GM12872 (cell line): Measurements from ENCODE around the gene NSDHL.

Source experiments
- TF ChIP-seq, protein P1 (sequence below): IDR thresholded peaks from 3 replicates; pipeline ENCODE4 v1.5.1; 2011; ENCODE audit warnings: low read depth, mild to moderate bottlenecking, low read length, moderate library complexity; ENCODE audit not compliant: insufficient read depth

The NSDHL gene

GRCh38 chrX:152847281-152847680 lies 16.4 kb downstream of the NSDHL start:
- TF ChIP-seq, protein P1, sequence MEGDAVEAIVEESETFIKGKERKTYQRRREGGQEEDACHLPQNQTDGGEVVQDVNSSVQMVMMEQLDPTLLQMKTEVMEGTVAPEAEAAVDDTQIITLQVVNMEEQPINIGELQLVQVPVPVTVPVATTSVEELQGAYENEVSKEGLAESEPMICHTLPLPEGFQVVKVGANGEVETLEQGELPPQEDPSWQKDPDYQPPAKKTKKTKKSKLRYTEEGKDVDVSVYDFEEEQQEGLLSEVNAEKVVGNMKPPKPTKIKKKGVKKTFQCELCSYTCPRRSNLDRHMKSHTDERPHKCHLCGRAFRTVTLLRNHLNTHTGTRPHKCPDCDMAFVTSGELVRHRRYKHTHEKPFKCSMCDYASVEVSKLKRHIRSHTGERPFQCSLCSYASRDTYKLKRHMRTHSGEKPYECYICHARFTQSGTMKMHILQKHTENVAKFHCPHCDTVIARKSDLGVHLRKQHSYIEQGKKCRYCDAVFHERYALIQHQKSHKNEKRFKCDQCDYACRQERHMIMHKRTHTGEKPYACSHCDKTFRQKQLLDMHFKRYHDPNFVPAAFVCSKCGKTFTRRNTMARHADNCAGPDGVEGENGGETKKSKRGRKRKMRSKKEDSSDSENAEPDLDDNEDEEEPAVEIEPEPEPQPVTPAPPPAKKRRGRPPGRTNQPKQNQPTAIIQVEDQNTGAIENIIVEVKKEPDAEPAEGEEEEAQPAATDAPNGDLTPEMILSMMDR = no peak

- TF ChIP-seq, protein P1 = no peak
Measured at GRCh38 chrX:152850465-152850864, 19.6 kb downstream of the NSDHL start.

GRCh38 chrX:152853986-152854385 lies 23.1 kb downstream of the NSDHL start:
- TF ChIP-seq, protein P1 = no peak

DNA sequence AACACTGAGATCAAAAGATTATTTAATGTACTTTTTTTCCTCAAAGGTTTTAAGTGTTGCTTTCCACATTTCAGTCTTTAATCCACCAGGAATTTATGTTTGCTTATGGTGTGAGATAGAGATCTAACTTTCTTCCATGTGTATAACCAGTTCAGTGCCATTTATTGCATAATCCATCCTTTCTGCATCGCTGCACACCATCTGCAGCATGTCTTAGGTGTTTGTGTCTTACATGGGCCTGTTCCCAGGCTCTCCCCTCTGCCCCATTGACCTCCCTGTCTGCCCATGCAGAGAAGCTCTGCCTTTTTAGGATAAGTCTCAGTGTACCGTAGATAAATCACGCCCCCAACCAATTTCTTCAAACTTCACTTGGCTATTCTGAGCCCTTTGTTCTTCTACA lies 30.3 kb downstream of the NSDHL start:
- TF ChIP-seq, protein P1 = no peak

DNA sequence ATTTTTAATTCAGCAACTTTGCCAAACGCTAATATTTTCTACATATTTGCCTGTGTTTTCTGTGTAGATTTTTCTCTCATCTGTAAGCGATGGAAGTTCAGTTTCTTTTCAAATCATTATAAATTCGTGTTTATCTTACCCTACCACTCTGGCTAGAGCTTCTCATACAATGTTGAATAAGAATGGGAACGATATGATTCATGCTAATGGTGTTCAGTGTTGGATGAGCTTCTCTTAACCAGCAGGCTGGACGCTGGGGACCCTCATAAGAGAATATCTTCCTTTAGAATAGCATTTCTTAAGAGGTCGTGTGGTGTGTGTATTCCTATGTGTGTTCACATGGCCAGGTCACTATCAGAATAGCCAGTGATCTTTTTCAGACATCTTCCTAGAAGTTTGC lies 31.0 kb downstream of the NSDHL start:
- TF ChIP-seq, protein P1 = no peak

DNA sequence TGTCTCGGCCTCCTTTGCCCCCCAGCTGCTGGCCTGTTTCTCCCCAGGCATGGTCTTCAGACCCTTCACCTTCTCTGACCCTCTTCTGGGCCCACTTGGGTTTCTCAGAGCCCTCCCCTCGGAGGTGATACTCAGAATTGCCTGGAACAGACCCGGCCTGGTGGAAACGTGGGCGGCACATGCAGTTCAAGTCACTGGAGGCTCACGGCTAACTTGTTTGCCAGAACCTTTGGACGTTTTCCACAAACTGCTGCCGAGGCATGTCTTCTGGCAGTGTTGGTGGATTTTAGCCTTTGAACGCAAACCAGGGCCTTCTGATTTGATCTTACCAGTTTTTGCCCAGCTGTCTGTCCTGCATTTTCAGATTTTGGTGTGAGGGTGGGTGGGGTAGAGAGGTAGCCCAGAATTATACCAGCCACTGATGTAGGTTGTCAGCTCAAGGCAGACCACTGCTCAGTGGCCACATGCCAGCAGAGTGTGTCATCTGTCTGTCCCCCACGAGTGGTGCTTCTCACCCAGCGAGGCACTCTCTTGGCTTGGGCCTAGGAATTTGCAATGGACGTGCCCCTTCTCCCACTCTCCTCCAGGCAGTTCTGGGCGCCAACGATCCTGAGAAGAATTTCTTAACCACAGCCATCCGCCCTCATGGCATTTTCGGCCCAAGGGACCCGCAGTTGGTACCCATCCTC lies 34.5 kb downstream of the NSDHL start:
- TF ChIP-seq, protein P1 = no peak

DNA sequence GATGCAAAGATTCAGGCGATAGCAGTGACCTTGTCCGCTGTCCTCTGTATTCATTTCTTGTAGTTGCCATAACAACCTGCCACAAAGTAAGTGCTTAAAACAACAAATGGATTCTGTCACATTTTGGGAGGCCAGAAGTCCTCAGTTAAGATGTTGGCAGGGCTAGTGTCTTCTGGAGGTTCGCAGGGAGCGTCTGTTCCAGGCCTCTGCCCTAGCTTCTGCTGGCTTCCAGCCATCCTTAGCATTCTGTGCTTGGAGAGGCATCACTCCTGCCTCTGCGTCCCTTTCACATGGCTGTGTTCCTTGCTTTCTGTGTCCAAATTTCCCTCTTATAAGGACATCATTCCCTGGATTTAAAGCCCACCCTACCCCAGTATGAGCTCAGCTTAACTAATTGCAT lies 35.5 kb downstream of the NSDHL start:
- TF ChIP-seq, protein P1 = no peak
